ENCODE data around the gene MPL. TPM values are rescaled to one million over a fixed set of nuclear protein-coding genes. Genes with fewer than 3 reads are reported as not detected.

MPL gene
- polyA plus RNA-seq (2012; ENCODE audit: insufficient read depth, insufficient read length, low read depth), result not detected

GRCh38 chr1:43337588-43337987, at the start of gene MPL:
Gene MPL (plus strand): TSS chr1:43337818. CDS start chr1:43337849, 31 bp downstream.
- no peaks in the 10 kb centered on the region for H3K4me1 ChIP-seq
- DNase-seq, result no peak
- H3K4me3 ChIP-seq (ENCODE audit: low read depth, low read length), result no peak within 1 kb of the TSS
- no peak for TF ChIP-seq CTCF (IDR thresholded peaks at IDR 0.05; ENCODE audit: low read depth, low read length)
- no peaks in the 10 kb centered on the region for H3K9me3 ChIP-seq
- no peaks in the 10 kb centered on the region for H3K27me3 ChIP-seq
- no peaks in the 10 kb centered on the region for H3K36me3 ChIP-seq

GRCh38 chr1:43288058-43288784, 49.4 kb upstream of the MPL start:
- no peak for TF ChIP-seq CTCF (IDR thresholded peaks at IDR 0.05; ENCODE audit: low read depth, low read length)
- no peak for DNase-seq
- Histone ChIP-seq H3K4me1 (no peaks in the 10 kb centered on the region), H3K36me3 (no peaks in the 10 kb centered on the region), H3K27me3 (no peaks in the 10 kb centered on the region), H3K4me3 (ENCODE audit: low read depth, low read length) (no peak overlapping the region), H3K9me3 (no peaks in the 10 kb centered on the region)

- H3K9me3 ChIP-seq, result no peaks in the 10 kb centered on the region
- H3K4me3 ChIP-seq (ENCODE audit: low read depth, low read length), result no peak overlapping the region
- DNase-seq, result no peak
- H3K36me3 ChIP-seq, result no peaks in the 10 kb centered on the region
- H3K27me3 ChIP-seq, result no peaks in the 10 kb centered on the region
- no peak for TF ChIP-seq CTCF (IDR thresholded peaks at IDR 0.05; ENCODE audit: low read depth, low read length)
- H3K4me1 ChIP-seq, result no peaks in the 10 kb centered on the region
Observed at GRCh38 chr1:43288785-43289706, 48.6 kb upstream of the MPL start.

GRCh38 chr1:43292216-43292615, 45.4 kb upstream of the MPL start:
- no peak for DNase-seq
- no peaks in the 10 kb centered on the region for H3K36me3 ChIP-seq
- no peaks in the 10 kb centered on the region for H3K4me1 ChIP-seq
- no peaks in the 10 kb centered on the region for H3K9me3 ChIP-seq
- H3K27me3 ChIP-seq, result no peaks in the 10 kb centered on the region
- no peak for TF ChIP-seq CTCF (IDR thresholded peaks at IDR 0.05; ENCODE audit: low read depth, low read length)
- no peak overlapping the region for H3K4me3 ChIP-seq (ENCODE audit: low read depth, low read length)

GRCh38 chr1:43292679-43293078, 44.9 kb upstream of the MPL start:
- H3K4me3 ChIP-seq (ENCODE audit: low read depth, low read length), result no peak overlapping the region

More at GRCh38 chr1:43292679-43293078, 44.9 kb upstream of the MPL start:
- DNase-seq, result no peak
- Histone ChIP-seq H3K4me1 (no peaks in the 10 kb centered on the region), H3K27me3 (no peaks in the 10 kb centered on the region), H3K36me3 (no peaks in the 10 kb centered on the region), H3K9me3 (no peaks in the 10 kb centered on the region)
- TF ChIP-seq CTCF (IDR thresholded peaks at IDR 0.05; ENCODE audit: low read depth, low read length), result no peak

All from BE2C (cell line).